Lower leg skin (tissue), 3 donors: ENCODE measurements around the gene CSNK1G3.

ENCODE experiments used
- CTCF ChIP-seq, 3 donors: fragments of 450-650 bp; IDR thresholded peaks; one replicate each; pipeline ENCODE4 v1.5.1; 2016; ENCODE audit warnings: antibody characterized with exemption in 3 of 3, mild to moderate bottlenecking in 3 of 3, moderate library complexity in 2 of 3
- POLR2A ChIP-seq, 2 donors: fragments of 450-650 bp; IDR thresholded peaks; one replicate each; pipeline ENCODE4 v1.6.1; 2016 to 2017; ENCODE audit warnings: antibody characterized with exemption in 2 of 2, mild to moderate bottlenecking in 1 of 2, moderate library complexity in 1 of 2

GRCh38 chr5:123597018-123597417 is 85.0 kb downstream of the CSNK1G3 start:
- TF ChIP-seq CTCF (IDR thresholded peaks at IDR 0.05) (no peak), POLR2A (IDR thresholded peaks at IDR 0.05) (no peak)
